Keratinocyte (primary cell): ENCODE measurements around the gene MYO1C. TPM values are rescaled to one million over a fixed set of nuclear protein-coding genes. Genes with fewer than 3 reads are reported as not detected.

Experiments used
- DNase-seq: peaks from one replicate; pipeline ENCODE4 v3.0.0-alpha.2; 2011; ENCODE audit warnings: low read depth, missing footprints, low spot score
- FAIRE-seq: peaks from 2 replicates; lab custom pipeline; 2011; peaks lifted over from hg19 to GRCh38; lab: Jason Lieb, UNC
- H2AFZ ChIP-seq: 2 replicates; pipeline ENCODE4 v1.6.0; 2012; ENCODE audit warnings: low read length, control low read depth, inconsistent platforms; ENCODE audit not compliant: control insufficient read depth
- H3K27ac ChIP-seq: 2 replicates; pipeline ENCODE4 v1.5.1; 2011; ENCODE audit warnings: low read length; ENCODE audit not compliant: control insufficient read depth, insufficient read depth
- H3K27me3 ChIP-seq: 3 replicates; pipeline ENCODE4 v1.6.0; 2011; ENCODE audit warnings: low read length; ENCODE audit not compliant: control insufficient read depth, insufficient read depth; ENCODE audit errors: extremely low read depth
- H3K36me3 ChIP-seq, 2 experiments: 2 replicates in 1 of 2; 3 replicates in 1 of 2; pipeline ENCODE4 v1.5.1; 2011; ENCODE audit warnings: low read length in 2 of 2, mild to moderate bottlenecking in 1 of 2; ENCODE audit not compliant: control insufficient read depth in 2 of 2, insufficient read depth in 2 of 2; ENCODE audit errors: extremely low read depth in 1 of 2
- H3K4me1 ChIP-seq: 3 replicates; pipeline ENCODE4 v1.5.1; 2011; ENCODE audit warnings: low read length; ENCODE audit not compliant: control insufficient read depth, insufficient read depth; ENCODE audit errors: extremely low read depth
- H3K4me2 ChIP-seq: 3 replicates; pipeline ENCODE4 v1.6.0; 2011; ENCODE audit warnings: low read depth, low read length; ENCODE audit not compliant: control insufficient read depth, insufficient read depth; ENCODE audit errors: extremely low read depth
- H3K4me3 ChIP-seq, 3 experiments: fragments of 200-600 bp in 1 of 3; sonication (generic) in 1 of 3; 2 replicates in 2 of 3; 3 replicates in 1 of 3; pipeline ENCODE4 v1.5.1; 2011 to 2016; ENCODE audit warnings: low read length in 3 of 3, mild to moderate bottlenecking in 3 of 3, control low read depth in 2 of 3, inconsistent platforms in 1 of 3, low read depth in 1 of 3, mixed read lengths in 1 of 3, mixed run types in 1 of 3, moderate library complexity in 1 of 3; ENCODE audit not compliant: control insufficient read depth in 2 of 3, insufficient read depth in 2 of 3; ENCODE audit errors: extremely low read depth in 1 of 3
- H3K79me2 ChIP-seq: 2 replicates; pipeline ENCODE4 v1.6.0; 2012; ENCODE audit warnings: low read length; ENCODE audit not compliant: control insufficient read depth, insufficient read depth
- H3K9ac ChIP-seq: 3 replicates; pipeline ENCODE4 v1.6.0; 2011; ENCODE audit warnings: low read length; ENCODE audit not compliant: control insufficient read depth, insufficient read depth; ENCODE audit errors: extremely low read depth
- H3K9me1 ChIP-seq: 3 replicates; pipeline ENCODE4 v1.6.0; 2011; ENCODE audit warnings: low read length; ENCODE audit not compliant: control insufficient read depth, insufficient read depth; ENCODE audit errors: extremely low read depth
- H3K9me3 ChIP-seq: 2 replicates; pipeline ENCODE4 v1.5.1; 2012; ENCODE audit warnings: low read depth, low read length; ENCODE audit not compliant: control insufficient read depth
- H4K20me1 ChIP-seq: 3 replicates; pipeline ENCODE4 v1.6.0; 2011; ENCODE audit warnings: low read length; ENCODE audit not compliant: control insufficient read depth, insufficient read depth; ENCODE audit errors: extremely low read depth
- EZH2 ChIP-seq: IDR thresholded peaks from one replicate; pipeline ENCODE4 v1.6.1; 2012; ENCODE audit warnings: inconsistent platforms, mild to moderate bottlenecking, low read length, moderate library complexity
- dilution Hi-C: fragments of 300-500 bp; cut with MboI; formaldehyde crosslinking; loops from one replicate; pipeline ENCODE4 v1.7.0; 2020; ENCODE audit warnings: low sequenced_read_pairs; ENCODE audit not compliant: extremely low pct_ligation_motif_present
- polyA plus RNA-seq, 5 experiments: library from polyadenylated mRNA; depleted of rRNA in 3 of 5; stranded (reverse) in 3 of 5; stranded (forward) in 1 of 5; unstranded in 1 of 5; fragments of >200 nt; gene quantifications; 1 replicate in 1 of 5; 2 replicates in 3 of 5; 3 replicates in 1 of 5; pipeline versions ENCODE4 v1.2.1 to v1.2.3, GENCODE V29; 2011 to 2012; ENCODE audit warnings: missing spikeins in 2 of 5, low read depth in 1 of 5, low replicate concordance in 1 of 5
- TF ChIP-seq, protein P1 (sequence below), 3 experiments: IDR thresholded peaks in 1 of 3; conservative IDR thresholded peaks in 1 of 3; optimal IDR thresholded peaks in 1 of 3; 2 replicates in 2 of 3; 3 replicates in 1 of 3; pipeline versions ENCODE3 to v1.5.1; 2011; ENCODE audit warnings: low read length in 3 of 3, mild to moderate bottlenecking in 3 of 3, moderate library complexity in 2 of 3, control low read depth in 1 of 3, inconsistent platforms in 1 of 3; ENCODE audit not compliant: insufficient read depth in 2 of 3; ENCODE audit errors: extremely low read depth in 1 of 3

MYO1C gene
- polyA plus RNA-seq, 1 donor (not counting 4 experiments of a cell fraction or from before 2014, with no cell fraction given) = 101 TPM

DNA sequence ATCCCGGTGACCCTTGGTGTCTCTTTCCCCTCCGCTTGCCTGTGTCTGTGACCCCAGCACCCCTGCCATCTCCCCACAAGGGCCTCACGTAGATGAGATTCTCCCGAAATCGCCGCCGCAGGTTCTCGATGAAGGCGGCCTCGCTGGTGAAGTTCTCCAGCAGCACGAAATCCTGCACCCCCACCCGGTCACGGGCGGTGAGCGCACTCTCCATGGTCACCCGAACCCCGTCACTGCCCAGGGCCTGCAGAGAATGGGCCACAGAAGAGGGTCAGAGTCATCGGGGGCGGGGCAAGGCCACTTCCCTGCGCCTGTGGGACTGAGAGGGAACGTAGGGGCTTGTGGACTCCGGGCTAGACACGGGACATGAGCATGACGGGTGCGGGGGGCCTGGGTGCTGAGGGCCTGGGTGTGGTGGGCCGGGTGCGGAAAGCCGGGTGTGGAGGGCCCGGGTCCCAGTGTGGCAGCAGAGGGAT is 8.4 kb downstream of the MYO1C start:
- Histone ChIP-seq H3K9me3 (no peaks in the 10 kb centered on the region), H3K27me3 (no peaks in the 10 kb centered on the region), H3K27ac (no peak overlapping the region), H3K36me3 (peaks cover 17 to 18% of the 10 kb centered on the region in 2 experiments), H3K9ac (no peak overlapping the region), H3K4me3 (no peak overlapping the region), H3K9me1 (no peaks in the 10 kb centered on the region), H3K4me2 (no peak overlapping the region), H2AFZ (no peak overlapping the region), H3K79me2 (peaks cover 20% of the 10 kb centered on the region), H4K20me1 (no peaks in the 10 kb centered on the region), H3K4me1 (peaks cover 14% of the 10 kb centered on the region)
- FAIRE-seq = no peak
- no peak for DNase-seq
- TF ChIP-seq, protein P1, sequence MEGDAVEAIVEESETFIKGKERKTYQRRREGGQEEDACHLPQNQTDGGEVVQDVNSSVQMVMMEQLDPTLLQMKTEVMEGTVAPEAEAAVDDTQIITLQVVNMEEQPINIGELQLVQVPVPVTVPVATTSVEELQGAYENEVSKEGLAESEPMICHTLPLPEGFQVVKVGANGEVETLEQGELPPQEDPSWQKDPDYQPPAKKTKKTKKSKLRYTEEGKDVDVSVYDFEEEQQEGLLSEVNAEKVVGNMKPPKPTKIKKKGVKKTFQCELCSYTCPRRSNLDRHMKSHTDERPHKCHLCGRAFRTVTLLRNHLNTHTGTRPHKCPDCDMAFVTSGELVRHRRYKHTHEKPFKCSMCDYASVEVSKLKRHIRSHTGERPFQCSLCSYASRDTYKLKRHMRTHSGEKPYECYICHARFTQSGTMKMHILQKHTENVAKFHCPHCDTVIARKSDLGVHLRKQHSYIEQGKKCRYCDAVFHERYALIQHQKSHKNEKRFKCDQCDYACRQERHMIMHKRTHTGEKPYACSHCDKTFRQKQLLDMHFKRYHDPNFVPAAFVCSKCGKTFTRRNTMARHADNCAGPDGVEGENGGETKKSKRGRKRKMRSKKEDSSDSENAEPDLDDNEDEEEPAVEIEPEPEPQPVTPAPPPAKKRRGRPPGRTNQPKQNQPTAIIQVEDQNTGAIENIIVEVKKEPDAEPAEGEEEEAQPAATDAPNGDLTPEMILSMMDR (optimal IDR thresholded peaks at IDR 0.05 in 1 of 3, IDR thresholded peaks at IDR 0.05 in 1 of 3, conservative IDR thresholded peaks at IDR 0.05 in 1 of 3; ENCODE audit: extremely low read depth in 1 of 3, insufficient read depth in 2 of 3, low read length in 3 of 3) = no peak
- no peak for TF ChIP-seq EZH2
- dilution Hi-C loops = no loop called here

DNA sequence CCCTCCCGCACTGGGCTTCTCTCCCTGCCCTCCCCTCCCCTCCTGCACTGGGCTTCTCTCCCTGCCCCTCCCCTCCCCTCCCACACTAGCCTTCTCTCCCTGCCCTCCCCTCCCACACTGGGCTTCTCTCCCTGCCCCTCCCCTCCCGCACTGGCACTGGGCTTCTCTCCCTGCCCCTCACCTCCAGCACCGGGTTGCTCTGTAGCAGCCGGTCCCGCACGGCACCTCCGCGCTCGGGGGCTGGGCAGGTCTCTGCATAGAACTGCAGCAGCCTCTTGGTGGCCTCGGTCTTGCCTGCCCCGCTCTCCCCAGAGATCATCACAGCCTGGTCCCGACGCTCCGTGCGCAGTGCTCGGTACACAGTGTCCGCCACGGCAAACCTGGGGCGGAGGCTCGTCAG is 9.8 kb downstream of the MYO1C start:
- H3K79me2 ChIP-seq = peaks cover 14% of the 10 kb centered on the region
- H3K9ac ChIP-seq = no peak overlapping the region
- no peaks in the 10 kb centered on the region for H3K27me3 ChIP-seq
- no peak overlapping the region for H3K4me2 ChIP-seq
- H3K9me1 ChIP-seq = no peaks in the 10 kb centered on the region
- FAIRE-seq (no peak), DNase-seq (no peak)
- no peak overlapping the region for H2AFZ ChIP-seq
- peaks cover 5% of the 10 kb centered on the region for H3K4me1 ChIP-seq
- TF ChIP-seq EZH2 = no peak
- TF ChIP-seq, protein P1 (optimal IDR thresholded peaks at IDR 0.05 in 1 of 3, IDR thresholded peaks at IDR 0.05 in 1 of 3, conservative IDR thresholded peaks at IDR 0.05 in 1 of 3; ENCODE audit: extremely low read depth in 1 of 3, insufficient read depth in 2 of 3, low read length in 3 of 3) = no peak
- H3K27ac ChIP-seq = no peak overlapping the region
- peaks cover 22 to 23% of the 10 kb centered on the region in 2 experiments for H3K36me3 ChIP-seq
- dilution Hi-C loops = no loop called here
- H3K4me3 ChIP-seq = no peak overlapping the region
- H3K9me3 ChIP-seq = no peaks in the 10 kb centered on the region
- no peaks in the 10 kb centered on the region for H4K20me1 ChIP-seq
